SH-SY5Y (cell line): ENCODE results near the gene DDX4.

ENCODE experiments used
- GATA2 ChIP-seq: IDR thresholded peaks from 2 replicates; pipeline ENCODE4 v1.6.1; 2011; ENCODE audit warnings: mild to moderate bottlenecking, low read depth, low read length
- GATA3 ChIP-seq: IDR thresholded peaks from 2 replicates; pipeline ENCODE4 v1.6.1; 2011; ENCODE audit warnings: low read depth, mild to moderate bottlenecking, low read length, moderate library complexity

GRCh38 chr5:55857247-55857640 lies 119.4 kb downstream of the DDX4 start:
- TF ChIP-seq GATA3 (no peak), GATA2 (no peak)
